HAP-1 (cell line): ENCODE results near the gene DNAJB12.

Source experiments
- DNase-seq, 2 experiments: peaks; one replicate each; pipeline ENCODE4 v3.0.0-alpha.2; 2016 to 2020; ENCODE audit warnings: low spot score in 2 of 2
- H3K27me3 ChIP-seq: fragments of 250-450 bp; sonication (Bioruptor Pico); 2 replicates; pipeline ENCODE4 v1.5.1; 2020; ENCODE audit warnings: low read depth, mild to moderate bottlenecking, moderate library complexity
- H3K36me3 ChIP-seq: fragments of 250-450 bp; sonication (Bioruptor Pico); replicated peaks from 2 replicates; pipeline ENCODE4 v1.5.1; 2020; ENCODE audit warnings: mild to moderate bottlenecking
- H3K4me1 ChIP-seq: fragments of 250-450 bp; sonication (Bioruptor Pico); 2 replicates; pipeline ENCODE4 v1.5.1; 2020; ENCODE audit warnings: mild to moderate bottlenecking
- H3K4me3 ChIP-seq: fragments of 250-450 bp; sonication (Bioruptor Pico); 2 replicates; pipeline ENCODE4 v1.5.1; 2020; ENCODE audit warnings: mild to moderate bottlenecking, moderate library complexity
- H3K9me3 ChIP-seq: fragments of 250-450 bp; sonication (Bioruptor Pico); 2 replicates; pipeline ENCODE4 v1.5.1; 2020; ENCODE audit warnings: mild to moderate bottlenecking, moderate library complexity
- in situ Hi-C: fragments of 300-500 bp; cut with MboI; formaldehyde crosslinking; loops from 3 replicates; pipeline ENCODE4 v1.14.3; 2020; ENCODE audit warnings: low sequenced_read_pairs, inconsistent platforms, mixed read lengths

DNAJB12 gene

DNA sequence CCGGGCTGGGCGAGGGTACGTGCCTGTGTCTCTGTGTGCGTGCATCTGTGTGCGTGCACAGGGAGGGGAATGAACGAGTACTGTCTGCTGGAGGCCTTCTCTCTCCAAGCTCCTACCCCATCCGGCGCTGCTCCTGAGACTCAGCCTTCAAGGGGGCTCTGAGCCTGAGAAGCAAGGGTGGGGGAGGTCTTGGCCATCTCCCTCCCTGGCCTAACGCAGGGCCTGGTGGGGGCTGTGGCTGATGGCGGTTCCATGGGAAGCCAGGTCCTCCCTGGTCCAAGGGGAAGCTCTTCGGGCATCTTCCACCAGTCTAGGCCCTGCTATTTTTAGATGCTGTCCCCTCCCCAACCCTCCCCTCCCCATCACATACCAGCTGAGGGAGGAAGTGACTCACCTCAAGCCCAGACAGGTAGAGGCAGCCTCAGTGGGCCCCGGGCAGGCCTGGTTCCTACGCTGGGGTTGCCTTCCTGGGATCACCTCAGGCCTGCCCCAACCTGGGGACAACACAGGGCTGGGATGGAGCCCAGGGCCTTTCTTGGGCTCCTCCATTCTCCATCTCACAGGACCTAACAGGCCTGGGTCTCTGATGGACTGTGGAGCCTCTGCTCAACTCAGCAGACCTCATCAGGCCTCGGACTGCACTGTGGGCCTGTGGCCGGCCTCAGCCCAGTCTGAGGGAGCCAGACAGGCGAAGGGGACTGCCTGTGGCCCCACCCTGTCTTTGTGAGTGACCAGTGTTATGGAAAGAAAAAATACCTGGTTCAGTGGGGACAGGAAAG lies 32.2 kb downstream of the DNAJB12 start:
- in situ Hi-C loops: no loop called here

DNA sequence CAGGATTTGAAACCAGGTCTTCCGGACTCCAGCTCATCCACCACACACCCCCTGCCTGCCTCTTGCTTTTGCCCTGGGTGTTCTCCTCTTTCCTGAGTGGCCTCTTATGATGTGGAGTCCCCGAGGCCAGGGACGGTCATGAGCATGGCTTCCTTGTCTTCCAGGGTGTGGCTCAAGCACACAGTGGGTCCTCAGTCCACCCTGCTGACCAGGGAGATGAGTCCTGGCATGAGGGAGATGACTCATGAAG lies 32.8 kb downstream of the DNAJB12 start:
- no peak for DNase-seq
- no peaks in the 10 kb centered on the region for H3K9me3 ChIP-seq
- no peaks in the 10 kb centered on the region for H3K36me3 ChIP-seq
- in situ Hi-C loops: no loop called here
- H3K27me3 ChIP-seq: no peaks in the 10 kb centered on the region
- no peak overlapping the region for H3K4me3 ChIP-seq
- peaks cover 9% of the 10 kb centered on the region for H3K4me1 ChIP-seq

More for the DNA sequence above, 32.2 kb downstream of the DNAJB12 start:
- no peak overlapping the region for H3K4me3 ChIP-seq
- peaks cover 9% of the 10 kb centered on the region for H3K4me1 ChIP-seq
- no peak for DNase-seq
- no peaks in the 10 kb centered on the region for H3K27me3 ChIP-seq
- no peaks in the 10 kb centered on the region for H3K36me3 ChIP-seq
- no peaks in the 10 kb centered on the region for H3K9me3 ChIP-seq

DNA sequence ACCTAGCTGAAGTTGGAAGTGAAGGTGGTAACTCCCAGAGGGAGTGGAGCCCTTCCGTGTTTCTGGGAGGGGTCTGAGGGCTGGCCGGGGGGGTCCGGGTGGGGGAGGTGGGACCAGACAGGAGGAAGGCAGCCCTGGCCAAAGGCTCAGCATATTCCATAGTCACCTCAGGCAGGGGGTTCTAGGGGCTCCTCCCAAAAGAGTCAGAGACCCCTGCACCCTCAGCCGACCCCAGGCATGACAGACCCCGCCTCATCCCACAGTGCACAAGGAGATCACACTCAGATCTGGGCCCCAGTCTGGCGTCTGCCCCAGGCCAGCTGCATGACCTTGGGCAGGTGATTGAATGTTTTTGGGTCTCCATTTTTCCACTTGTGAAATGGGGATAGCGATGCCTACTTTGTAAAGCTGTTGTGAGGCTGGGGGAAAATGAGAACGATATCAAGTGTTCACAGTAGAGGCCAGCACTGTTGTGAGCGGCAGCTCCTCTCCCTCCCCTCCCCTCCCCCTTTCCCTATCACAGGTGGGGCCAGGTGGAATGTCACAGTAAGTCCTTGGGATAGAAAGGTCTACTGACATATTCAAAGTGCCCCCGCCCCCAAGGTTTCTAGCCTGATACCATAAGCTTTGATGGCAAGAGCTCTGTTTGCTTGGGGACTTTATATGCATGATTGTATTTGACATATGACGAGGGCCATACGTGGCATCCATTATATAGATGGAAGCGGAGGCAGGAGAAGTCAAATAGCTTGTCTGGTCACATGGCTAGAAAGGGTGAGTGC lies 33.3 kb downstream of the DNAJB12 start:
- H3K4me1 ChIP-seq: peaks cover 9% of the 10 kb centered on the region
- no peaks in the 10 kb centered on the region for H3K27me3 ChIP-seq
- no peaks in the 10 kb centered on the region for H3K36me3 ChIP-seq
- DNase-seq: no peak
- no peaks in the 10 kb centered on the region for H3K9me3 ChIP-seq
- in situ Hi-C loops: no loop called here
- no peak overlapping the region for H3K4me3 ChIP-seq

- Histone ChIP-seq H3K4me1 (peaks cover 9% of the 10 kb centered on the region), H3K36me3 (no peaks in the 10 kb centered on the region), H3K4me3 (no peak overlapping the region), H3K9me3 (no peaks in the 10 kb centered on the region), H3K27me3 (no peaks in the 10 kb centered on the region)
- peak; percentile 60 to 80 for DNase-seq
- in situ Hi-C loops: no loop called here
Observed at GRCh38 chr10:72320676-72321247, 34.0 kb downstream of the DNAJB12 start.

- no peaks in the 10 kb centered on the region for H3K9me3 ChIP-seq
- peak overlapping the region; percentile 25 for H3K4me3 ChIP-seq
- in situ Hi-C loops: no loop called here
- H3K36me3 ChIP-seq: no peaks in the 10 kb centered on the region
- no peaks in the 10 kb centered on the region for H3K27me3 ChIP-seq
- H3K4me1 ChIP-seq: peaks cover 16% of the 10 kb centered on the region
- DNase-seq: peak; percentile 74 to 93
Observed at GRCh38 chr10:72319416-72320254, 35.1 kb downstream of the DNAJB12 start.

DNA sequence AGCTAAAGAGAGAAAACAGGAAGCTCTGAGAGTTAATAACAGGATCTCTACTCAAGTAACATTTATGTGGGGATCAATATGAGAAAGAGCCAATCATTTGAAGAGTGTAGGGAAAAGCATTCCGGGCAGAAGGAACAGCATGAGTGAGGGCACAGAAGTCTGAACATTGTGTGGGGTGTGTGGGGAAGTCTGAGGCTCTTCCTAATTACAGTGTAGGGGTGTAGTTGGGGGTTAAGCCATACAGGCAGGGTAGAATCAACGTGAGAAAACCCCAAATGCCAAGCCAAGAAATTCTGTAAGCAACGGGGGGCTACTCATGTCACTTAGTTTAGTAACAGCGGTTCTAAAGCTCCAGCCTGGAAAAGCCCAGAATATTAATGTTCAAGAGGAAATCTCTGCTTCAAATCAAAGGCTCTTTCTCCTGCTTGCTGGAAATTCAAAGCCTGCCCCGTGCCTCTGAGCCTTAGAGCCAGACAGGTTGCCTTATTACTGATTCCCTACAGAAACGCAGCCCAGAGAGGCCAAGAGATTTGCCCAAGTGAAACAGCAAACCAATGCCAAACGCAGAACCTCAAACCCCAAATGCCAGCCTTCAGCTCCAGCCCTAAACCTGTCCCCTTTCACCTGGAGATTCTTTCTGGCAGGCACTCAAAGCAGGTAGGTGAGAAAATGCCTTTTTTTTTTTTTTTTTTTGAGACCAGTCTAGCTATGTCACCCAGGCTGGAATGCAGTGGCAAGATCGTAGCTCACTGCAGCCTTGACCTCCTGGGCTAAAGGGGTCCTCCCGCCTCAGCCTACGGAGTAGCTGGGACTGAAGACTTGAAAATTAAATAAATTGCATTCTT lies 36.1 kb downstream of the DNAJB12 start:
- in situ Hi-C loops: no loop called here
- H3K27me3 ChIP-seq: no peaks in the 10 kb centered on the region
- peaks cover 16% of the 10 kb centered on the region for H3K4me1 ChIP-seq
- no peaks in the 10 kb centered on the region for H3K36me3 ChIP-seq
- DNase-seq: no peak
- H3K4me3 ChIP-seq: no peak overlapping the region
- H3K9me3 ChIP-seq: no peaks in the 10 kb centered on the region

GRCh38 chr10:72316748-72317435 lies 37.8 kb downstream of the DNAJB12 start:
- H3K4me3 ChIP-seq: no peak overlapping the region
- H3K9me3 ChIP-seq: no peaks in the 10 kb centered on the region
- in situ Hi-C loops: no loop called here
- peak in 1 of 2 experiments; percentile 42 for DNase-seq
- no peaks in the 10 kb centered on the region for H3K27me3 ChIP-seq
- peaks cover 16% of the 10 kb centered on the region for H3K4me1 ChIP-seq
- H3K36me3 ChIP-seq: no peaks in the 10 kb centered on the region

DNA sequence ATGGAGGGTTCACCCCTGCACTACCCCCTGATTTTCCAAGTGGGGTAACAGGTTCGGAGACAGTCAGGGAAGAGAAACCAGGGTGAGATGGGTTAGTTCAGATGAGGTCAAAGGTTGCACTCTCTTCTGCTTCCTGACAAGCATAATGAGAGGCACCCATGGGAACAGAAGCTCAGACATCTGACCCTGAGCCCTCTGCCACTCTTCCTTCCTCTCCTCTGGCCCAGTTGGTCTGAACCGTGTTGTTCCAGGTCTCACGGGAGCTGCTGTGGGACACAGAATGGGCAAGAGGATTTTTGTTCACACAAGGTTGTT lies 38.4 kb downstream of the DNAJB12 start:
- no peaks in the 10 kb centered on the region for H3K36me3 ChIP-seq
- in situ Hi-C loops: no loop called here
- peaks cover 16% of the 10 kb centered on the region for H3K4me1 ChIP-seq
- H3K27me3 ChIP-seq: no peaks in the 10 kb centered on the region
- no peak for DNase-seq
- H3K4me3 ChIP-seq: no peak overlapping the region
- no peaks in the 10 kb centered on the region for H3K9me3 ChIP-seq

- Histone ChIP-seq H3K27me3 (no peaks in the 10 kb centered on the region), H3K36me3 (no peaks in the 10 kb centered on the region), H3K4me3 (no peak overlapping the region), H3K4me1 (peaks cover 13% of the 10 kb centered on the region), H3K9me3 (no peaks in the 10 kb centered on the region)
- in situ Hi-C loops: no loop called here
- DNase-seq: no peak
Observed at GRCh38 chr10:72315611-72316385, 38.9 kb downstream of the DNAJB12 start.

- DNase-seq: no peak
- Histone ChIP-seq H3K9me3 (no peaks in the 10 kb centered on the region), H3K4me1 (peaks cover 7% of the 10 kb centered on the region), H3K27me3 (no peaks in the 10 kb centered on the region), H3K36me3 (no peaks in the 10 kb centered on the region), H3K4me3 (no peak overlapping the region)
- in situ Hi-C loops: no loop called here
Observed at GRCh38 chr10:72315054-72315453, 39.7 kb downstream of the DNAJB12 start.

- in situ Hi-C loops: no loop called here
- no peaks in the 10 kb centered on the region for H3K9me3 ChIP-seq
- H3K36me3 ChIP-seq: no peaks in the 10 kb centered on the region
- H3K4me1 ChIP-seq: peaks cover 7% of the 10 kb centered on the region
- H3K27me3 ChIP-seq: no peaks in the 10 kb centered on the region
- H3K4me3 ChIP-seq: no peak overlapping the region
- no peak for DNase-seq
Observed at GRCh38 chr10:72314263-72314662, 40.5 kb downstream of the DNAJB12 start.

GRCh38 chr10:72312865-72313391 lies 41.8 kb downstream of the DNAJB12 start:
- Histone ChIP-seq H3K9me3 (no peaks in the 10 kb centered on the region), H3K27me3 (no peaks in the 10 kb centered on the region), H3K4me3 (no peak overlapping the region), H3K4me1 (peaks cover 7% of the 10 kb centered on the region), H3K36me3 (no peaks in the 10 kb centered on the region)
- in situ Hi-C loops: no loop called here
- DNase-seq: no peak
